Caco-2 (cell line): ENCODE measurements around the gene CDH13. TPM values are rescaled to one million over a fixed set of nuclear protein-coding genes. Genes with fewer than 3 reads are reported as not detected.

Experiments used
- BruUV-seq: library from RNA; stranded (reverse); fragments of 400-500 nt; replicated peaks from 2 replicates; lab custom pipeline; 2021; lab: Mats Ljungman, UMichigan
- CTCF ChIA-PET: fragments of 300-600 bp; sonication (Branson Sonifier 250); formaldehyde crosslinking; loops from one replicate; lab custom pipeline; 2022; ENCODE audit warnings: antibody characterized with exemption; lab: Charles Lee
- POLR2A ChIA-PET: fragments of 300-600 bp; sonication (Branson Sonifier 250); formaldehyde crosslinking; loops from one replicate; lab custom pipeline; 2022; ENCODE audit warnings: antibody characterized with exemption; lab: Charles Lee
- DNase-seq, 2 experiments: peaks; one replicate each; pipeline versions ENCODE4 v3.0.0 to v3.0.0-alpha.2; 2020 to 2022
- H3K27me3 ChIP-seq: replicated peaks from 2 replicates; pipeline ENCODE4 v1.6.0; 2011; ENCODE audit warnings: low read length; ENCODE audit not compliant: control insufficient read depth, insufficient read depth
- H3K36me3 ChIP-seq: 2 replicates; pipeline ENCODE4 v1.5.1; 2011; ENCODE audit warnings: low read length; ENCODE audit not compliant: control insufficient read depth, insufficient read depth
- H3K4me1 ChIP-seq: fragments of 250-450 bp; sonication (Bioruptor Pico); 2 replicates; pipeline ENCODE4 v1.5.1; 2020; ENCODE audit warnings: mild to moderate bottlenecking
- H3K4me3 ChIP-seq: 2 replicates; pipeline ENCODE4 v1.5.1; 2011; ENCODE audit warnings: low read depth, mild to moderate bottlenecking, control low read depth, low read length
- H3K9me3 ChIP-seq: fragments of 250-450 bp; sonication (Bioruptor Pico); 2 replicates; pipeline ENCODE4 v1.5.1; 2020; ENCODE audit warnings: mild to moderate bottlenecking, moderate library complexity
- H3K27ac Mint-ChIP-seq: one replicate; pipeline ENCODE4 v1.8.0; 2022; ENCODE audit warnings: mixed read lengths; ENCODE audit not compliant: unreplicated experiment
- H3K27me3 Mint-ChIP-seq: one replicate; pipeline ENCODE4 v1.8.0; 2022; ENCODE audit warnings: mixed read lengths; ENCODE audit not compliant: insufficient read depth, unreplicated experiment
- H3K36me3 Mint-ChIP-seq: one replicate; pipeline ENCODE4 v1.8.0; 2022; ENCODE audit warnings: mild to moderate bottlenecking, mixed read lengths; ENCODE audit not compliant: insufficient read depth, unreplicated experiment
- H3K4me1 Mint-ChIP-seq: one replicate; pipeline ENCODE4 v1.8.0; 2022; ENCODE audit warnings: low read depth, mixed read lengths; ENCODE audit not compliant: unreplicated experiment
- H3K4me3 Mint-ChIP-seq: one replicate; pipeline ENCODE4 v1.8.0; 2022; ENCODE audit warnings: mild to moderate bottlenecking, moderate library complexity, mixed read lengths; ENCODE audit not compliant: unreplicated experiment
- H3K9me3 Mint-ChIP-seq: one replicate; pipeline ENCODE4 v1.8.0; 2022; ENCODE audit warnings: mixed read lengths; ENCODE audit not compliant: unreplicated experiment
- CTCF ChIP-seq, 2 experiments: fragments of 200-600 bp in 1 of 2; IDR thresholded peaks; 1 replicate in 1 of 2; 2 replicates in 1 of 2; pipeline versions ENCODE4 v1.5.1 to v1.8.0; 2011 to 2022; ENCODE audit warnings: antibody characterized with exemption in 1 of 2, control low read depth in 1 of 2, inconsistent platforms in 1 of 2, low read depth in 1 of 2, low read length in 1 of 2, mild to moderate bottlenecking in 1 of 2, moderate library complexity in 1 of 2; ENCODE audit not compliant: insufficient read depth in 1 of 2, severe bottlenecking in 1 of 2, unreplicated experiment in 1 of 2
- intact Hi-C: fragments of 100-400 bp; cut with micrococcal nuclease; formaldehyde crosslinking; loops from one replicate; pipeline ENCODE4 v1.10.0; 2022; ENCODE audit not compliant: unreplicated experiment
- total RNA-seq: library from RNA; stranded (reverse); gene quantifications from 2 replicates; pipeline ENCODE4 v1.2.3, GENCODE V29; 2022

The CDH13 gene
- total RNA-seq, 1 experiment from 2014 or later = 2.2 TPM

GRCh38 chr16:83538707-83539106 is 911.9 kb downstream of the CDH13 start:
- Histone ChIP-seq H3K4me1 (no peaks in the 10 kb centered on the region), H3K9me3 (no peaks in the 10 kb centered on the region), H3K4me3 (no peak overlapping the region), H3K27me3 (no peaks in the 10 kb centered on the region), H3K36me3 (no peaks in the 10 kb centered on the region)
- no peak for TF ChIP-seq CTCF (IDR thresholded peaks at IDR 0.05; ENCODE audit: insufficient read depth in 1 of 2, low read depth in 1 of 2, low read length in 1 of 2, severe bottlenecking in 1 of 2, unreplicated experiment in 1 of 2)
- CTCF ChIA-PET = no interaction called here
- no peaks in the 10 kb centered on the region for H3K9me3 Mint-ChIP-seq
- H3K27me3 Mint-ChIP-seq = peaks cover 14% of the 10 kb centered on the region
- H3K4me1 Mint-ChIP-seq = no peaks in the 10 kb centered on the region
- no peak overlapping the region for H3K27ac Mint-ChIP-seq
- POLR2A ChIA-PET = no interaction called here
- H3K36me3 Mint-ChIP-seq = no peaks in the 10 kb centered on the region
- H3K4me3 Mint-ChIP-seq = no peak overlapping the region
- DNase-seq = no peak
- no TSS peak for BruUV-seq
- intact Hi-C loops = no loop called here

- no peak for DNase-seq
- Histone ChIP-seq H3K27me3 (no peaks in the 10 kb centered on the region), H3K9me3 (no peaks in the 10 kb centered on the region), H3K4me3 (no peak overlapping the region), H3K4me1 (no peaks in the 10 kb centered on the region), H3K36me3 (no peaks in the 10 kb centered on the region)
- H3K27ac Mint-ChIP-seq = no peak overlapping the region
- H3K36me3 Mint-ChIP-seq = no peaks in the 10 kb centered on the region
- BruUV-seq = no TSS peak
- no peaks in the 10 kb centered on the region for H3K9me3 Mint-ChIP-seq
- no peak for TF ChIP-seq CTCF (IDR thresholded peaks at IDR 0.05; ENCODE audit: insufficient read depth in 1 of 2, low read depth in 1 of 2, low read length in 1 of 2, severe bottlenecking in 1 of 2, unreplicated experiment in 1 of 2)
- ChIA-PET CTCF (no interaction called here), POLR2A (no interaction called here)
- H3K4me3 Mint-ChIP-seq = no peak overlapping the region
- intact Hi-C loops = no loop called here
- H3K27me3 Mint-ChIP-seq = peaks cover 14% of the 10 kb centered on the region
- H3K4me1 Mint-ChIP-seq = no peaks in the 10 kb centered on the region
Observed at GRCh38 chr16:83539736-83540490, 913.1 kb downstream of the CDH13 start.

- no peak for TF ChIP-seq CTCF (IDR thresholded peaks at IDR 0.05; ENCODE audit: insufficient read depth in 1 of 2, low read depth in 1 of 2, low read length in 1 of 2, severe bottlenecking in 1 of 2, unreplicated experiment in 1 of 2)
- no peak overlapping the region for H3K27ac Mint-ChIP-seq
- Histone ChIP-seq H3K9me3 (no peaks in the 10 kb centered on the region), H3K4me3 (no peak overlapping the region), H3K36me3 (no peaks in the 10 kb centered on the region), H3K4me1 (no peaks in the 10 kb centered on the region), H3K27me3 (no peaks in the 10 kb centered on the region)
- ChIA-PET CTCF (no interaction called here), POLR2A (no interaction called here)
- H3K4me1 Mint-ChIP-seq = no peaks in the 10 kb centered on the region
- no TSS peak for BruUV-seq
- H3K4me3 Mint-ChIP-seq = no peak overlapping the region
- H3K36me3 Mint-ChIP-seq = no peaks in the 10 kb centered on the region
- intact Hi-C loops = no loop called here
- DNase-seq = no peak
- no peaks in the 10 kb centered on the region for H3K9me3 Mint-ChIP-seq
- peaks cover 11% of the 10 kb centered on the region for H3K27me3 Mint-ChIP-seq
Observed at GRCh38 chr16:83541231-83541630, 914.5 kb downstream of the CDH13 start.
